Memory B cell (primary cell): Measurements from ENCODE around the gene VN1R5.
"Not testable (repeated sequence)": the region's sequence is repeated elsewhere in the genome, so short reads cannot be mapped to it uniquely, and the experiment has no call there.

ENCODE experiments used
- ATAC-seq: fragments of 150-1000 bp; cut with Tn5 transposase; 2 replicates; pipeline ENCODE4 v1.10.0; 2021; ENCODE audit warnings: low read depth, mild to moderate bottlenecking, moderate library complexity
- DNase-seq, 2 donors: peaks; one replicate each; pipeline ENCODE4 v3.0.0; 2022; ENCODE audit warnings: low spot score in 2 of 2
- H3K27ac Mint-ChIP-seq: one replicate; pipeline ENCODE4 v1.8.0; 2022; ENCODE audit warnings: mild to moderate bottlenecking, moderate library complexity, mixed read lengths
- H3K27me3 Mint-ChIP-seq: one replicate; pipeline ENCODE4 v1.8.0; 2022; ENCODE audit warnings: mixed read lengths
- H3K36me3 Mint-ChIP-seq: one replicate; pipeline ENCODE4 v1.8.0; 2022; ENCODE audit warnings: mild to moderate bottlenecking, mixed read lengths
- H3K4me1 Mint-ChIP-seq: one replicate; pipeline ENCODE4 v1.8.0; 2022; ENCODE audit warnings: mixed read lengths
- H3K4me3 Mint-ChIP-seq: one replicate; pipeline ENCODE4 v1.8.0; 2022; ENCODE audit warnings: mild to moderate bottlenecking, moderate library complexity, mixed read lengths
- H3K9me3 Mint-ChIP-seq: one replicate; pipeline ENCODE4 v1.8.0; 2022; ENCODE audit warnings: mixed read lengths

The VN1R5 gene

DNA sequence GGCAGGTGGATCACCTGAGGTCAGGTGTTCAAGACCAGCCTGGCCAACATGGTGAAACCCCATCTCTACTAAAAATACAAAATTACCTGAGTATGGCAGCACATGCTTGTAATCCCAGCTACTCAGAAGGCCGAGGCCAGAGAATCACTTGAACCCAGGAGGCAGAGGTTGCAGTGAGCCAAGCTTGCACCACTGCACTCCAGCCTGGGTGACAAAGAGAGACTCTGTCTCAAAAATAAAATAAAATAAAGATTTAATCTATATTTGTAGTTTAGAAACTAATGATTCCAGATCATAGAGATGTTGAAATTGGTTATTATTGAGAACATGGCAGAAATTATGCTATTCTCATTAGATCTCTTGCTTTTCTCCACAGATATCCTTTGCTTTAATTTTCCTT is at the start of gene VN1R5:
Gene VN1R5 (plus strand): TSS at position 301 of the 400 bp plus-strand sequence.
- not testable (repeated sequence) for H3K36me3 Mint-ChIP-seq, DNase-seq, H3K4me1 Mint-ChIP-seq, H3K4me3 Mint-ChIP-seq, ATAC-seq, H3K27me3 Mint-ChIP-seq, H3K27ac Mint-ChIP-seq, H3K9me3 Mint-ChIP-seq

DNA sequence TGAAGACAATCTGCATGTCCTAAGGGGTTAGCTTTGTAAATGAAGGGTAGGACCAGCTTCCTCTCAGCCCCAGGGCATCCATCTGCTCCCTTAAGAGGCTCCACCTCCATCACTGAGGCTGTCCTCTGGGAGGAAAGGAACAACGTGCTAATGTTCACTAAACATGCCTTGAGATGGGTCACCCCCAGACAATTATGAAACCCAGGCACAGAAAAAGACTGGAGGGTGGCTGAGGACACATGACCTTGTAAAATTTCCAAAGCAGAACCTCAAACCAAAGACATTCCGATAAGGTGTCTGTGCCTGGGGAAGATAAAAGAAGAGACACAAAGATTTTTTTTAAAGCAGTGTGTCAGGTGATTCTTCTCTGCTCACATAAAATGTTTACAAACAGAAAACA is 46.5 kb upstream of the VN1R5 start:
- H3K27me3 Mint-ChIP-seq = no peaks in the 10 kb centered on the region
- H3K4me1 Mint-ChIP-seq = peaks cover 47% of the 10 kb centered on the region
- DNase-seq (no peak), ATAC-seq (no peak)
- peak overlapping the region; percentile 92 for H3K27ac Mint-ChIP-seq
- H3K36me3 Mint-ChIP-seq = peaks cover 14% of the 10 kb centered on the region
- no peaks in the 10 kb centered on the region for H3K9me3 Mint-ChIP-seq
- H3K4me3 Mint-ChIP-seq = peak overlapping the region; percentile 96

DNA sequence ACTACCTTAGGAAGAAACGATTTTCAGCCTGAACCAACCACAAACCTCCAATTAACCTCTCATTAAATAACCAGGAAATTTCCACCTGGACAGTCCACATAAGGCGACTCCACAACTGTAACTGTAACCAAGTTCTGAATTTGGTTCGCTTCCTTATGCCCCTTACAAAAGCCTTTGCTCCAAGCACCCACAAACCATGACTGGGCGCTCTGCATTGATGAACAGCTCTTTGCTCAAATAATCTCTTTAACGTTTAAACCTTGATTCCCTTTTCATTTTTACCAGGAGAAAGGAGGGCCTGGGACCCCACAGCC is 45.9 kb upstream of the VN1R5 start:
- H3K27me3 Mint-ChIP-seq = no peaks in the 10 kb centered on the region
- peaks cover 47% of the 10 kb centered on the region for H3K4me1 Mint-ChIP-seq
- peaks cover 14% of the 10 kb centered on the region for H3K36me3 Mint-ChIP-seq
- peak overlapping the region; percentile 96 for H3K4me3 Mint-ChIP-seq
- no peaks in the 10 kb centered on the region for H3K9me3 Mint-ChIP-seq
- H3K27ac Mint-ChIP-seq = peak overlapping the region; percentile 92
- DNase-seq (no peak), ATAC-seq (no peak)

DNA sequence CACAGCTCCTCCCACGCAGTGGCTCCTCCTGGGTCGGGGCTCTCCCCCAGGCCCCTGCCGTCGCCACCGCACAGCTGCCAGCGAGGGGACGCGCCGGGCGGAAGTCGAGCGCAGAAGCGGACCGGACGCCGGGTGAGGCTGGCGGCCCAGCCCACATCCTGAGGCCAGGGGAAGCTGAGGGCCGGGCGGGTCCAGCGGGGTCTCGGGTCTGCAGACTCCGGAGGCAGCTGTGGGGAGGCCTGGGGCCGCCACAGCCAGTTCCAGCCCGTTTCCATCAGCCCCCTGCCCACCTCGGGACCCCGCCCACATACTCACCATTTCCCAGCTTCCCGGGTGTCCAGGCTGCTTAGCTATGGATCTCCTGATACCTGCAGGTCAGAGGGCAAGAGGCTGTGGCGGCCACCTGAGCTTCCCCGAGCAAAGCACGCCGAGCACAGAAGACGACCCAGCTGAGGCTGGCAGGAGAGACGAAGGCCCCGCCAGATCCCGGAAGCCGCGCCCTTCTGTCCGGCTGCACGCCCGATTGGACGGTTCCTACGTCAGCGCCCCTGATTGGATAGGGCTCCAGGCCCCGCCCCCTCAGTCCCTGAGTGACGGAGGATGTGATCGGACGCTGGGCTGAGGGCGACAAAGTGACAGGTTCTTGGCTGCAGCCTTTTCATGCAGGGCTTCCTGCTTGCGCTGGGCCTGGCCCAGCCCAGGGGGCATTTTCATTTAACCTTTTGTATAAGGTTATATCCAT is 45.3 kb upstream of the VN1R5 start:
- DNase-seq (peak; percentile 91 to 92), ATAC-seq (peak; percentile 97)
- Mint-ChIP-seq H3K4me1 (peaks cover 47% of the 10 kb centered on the region), H3K4me3 (peak overlapping the region; percentile 96), H3K27me3 (no peaks in the 10 kb centered on the region), H3K27ac (peak overlapping the region; percentile 92), H3K36me3 (peaks cover 14% of the 10 kb centered on the region), H3K9me3 (no peaks in the 10 kb centered on the region)

DNA sequence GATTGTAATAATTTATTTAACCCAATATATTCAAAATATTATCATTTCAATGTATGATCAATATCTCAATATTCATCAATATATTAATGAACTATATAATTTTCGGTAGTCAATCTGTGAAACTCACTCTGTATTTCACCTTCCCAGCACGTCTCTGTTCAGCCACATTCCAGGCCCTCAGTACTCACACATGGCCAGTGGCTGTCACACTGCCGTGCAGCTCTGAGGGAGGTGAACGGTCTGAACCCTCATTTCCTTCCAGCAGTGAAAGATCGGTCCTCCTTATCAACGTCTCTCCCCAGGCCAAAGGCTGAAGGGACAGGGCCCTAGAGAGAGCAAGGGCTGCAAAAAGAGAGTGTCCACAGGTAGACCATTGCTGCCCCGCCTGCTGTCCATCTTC is 44.5 kb upstream of the VN1R5 start:
- Mint-ChIP-seq H3K27ac (peak overlapping the region; percentile 87), H3K36me3 (peaks cover 10% of the 10 kb centered on the region), H3K9me3 (no peaks in the 10 kb centered on the region), H3K4me3 (peak overlapping the region; percentile 70), H3K4me1 (peaks cover 40% of the 10 kb centered on the region), H3K27me3 (no peaks in the 10 kb centered on the region)
- no peak for DNase-seq
- no peak for ATAC-seq

DNA sequence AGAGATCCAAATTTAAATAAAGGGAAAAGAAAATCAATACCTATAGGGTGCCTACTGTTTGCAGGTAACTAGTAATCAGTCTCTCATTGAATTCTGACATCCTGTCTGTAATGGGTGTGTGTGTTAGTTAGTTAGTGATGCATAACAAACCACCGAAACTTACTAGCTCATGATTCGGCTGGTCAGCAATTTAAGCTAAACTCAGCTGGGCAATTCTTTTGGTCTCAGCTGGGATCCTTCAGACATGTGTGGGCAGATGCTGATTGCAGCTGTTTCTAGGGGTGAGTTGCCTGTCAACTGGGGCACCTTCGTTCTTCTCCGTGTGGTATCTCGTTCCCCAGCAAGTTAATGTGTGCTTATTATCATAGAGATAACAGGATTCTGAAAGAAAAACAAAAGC is 43.9 kb upstream of the VN1R5 start:
- H3K4me3 Mint-ChIP-seq = peak overlapping the region; percentile 70
- H3K9me3 Mint-ChIP-seq = no peaks in the 10 kb centered on the region
- DNase-seq = no peak
- peak; percentile 6 for ATAC-seq
- H3K27ac Mint-ChIP-seq = peak overlapping the region; percentile 87
- no peaks in the 10 kb centered on the region for H3K27me3 Mint-ChIP-seq
- H3K4me1 Mint-ChIP-seq = peaks cover 38% of the 10 kb centered on the region
- peaks cover 8% of the 10 kb centered on the region for H3K36me3 Mint-ChIP-seq

DNA sequence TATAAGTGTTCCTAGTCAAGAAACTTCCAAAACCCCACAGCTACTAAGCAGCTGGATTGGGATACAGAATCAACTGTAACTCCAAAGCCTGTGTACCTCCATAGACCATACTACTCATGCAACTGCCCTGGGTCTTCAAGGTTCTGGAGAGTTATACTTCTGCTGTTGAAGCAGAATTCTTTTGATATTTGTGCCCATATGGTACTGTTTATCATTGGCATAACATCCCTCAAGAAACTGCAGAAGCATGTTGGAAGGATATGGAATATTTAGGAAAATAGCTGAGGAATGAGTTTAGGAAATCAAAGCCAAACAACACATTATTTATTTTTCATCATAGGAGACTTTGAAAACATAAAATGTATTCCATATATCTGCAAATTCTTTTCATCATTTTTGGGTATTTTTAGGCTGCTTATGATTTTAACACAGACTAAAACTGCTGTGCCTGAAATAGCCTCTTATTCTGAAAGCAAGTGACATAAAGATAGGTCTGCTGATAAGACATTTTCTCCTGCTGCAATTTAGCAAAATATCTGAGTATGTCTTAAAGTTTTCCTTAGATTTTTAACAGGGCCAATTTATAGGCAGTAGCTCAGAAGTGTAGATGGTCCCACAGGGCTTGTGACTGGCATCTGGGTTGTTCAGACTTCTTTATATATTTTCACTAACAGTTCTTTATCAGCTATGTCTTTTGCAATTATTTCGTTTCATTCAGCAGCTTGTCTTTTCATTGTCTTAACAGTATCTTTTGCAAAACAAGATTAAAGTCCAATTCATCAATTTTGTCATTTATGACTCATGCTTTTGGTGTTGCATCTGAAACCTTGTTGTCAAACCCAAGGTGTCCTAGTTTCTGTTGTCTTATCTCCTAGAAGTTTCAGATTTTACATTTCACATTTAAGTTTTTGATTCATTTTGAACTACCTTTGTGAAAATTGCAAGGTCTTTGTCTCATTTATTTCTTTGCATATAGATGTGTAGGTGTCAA is 43.0 kb upstream of the VN1R5 start:
- no peak for DNase-seq
- Mint-ChIP-seq H3K4me3 (no peak overlapping the region), H3K27me3 (peaks cover under 1% of the 10 kb centered on the region)

DNA sequence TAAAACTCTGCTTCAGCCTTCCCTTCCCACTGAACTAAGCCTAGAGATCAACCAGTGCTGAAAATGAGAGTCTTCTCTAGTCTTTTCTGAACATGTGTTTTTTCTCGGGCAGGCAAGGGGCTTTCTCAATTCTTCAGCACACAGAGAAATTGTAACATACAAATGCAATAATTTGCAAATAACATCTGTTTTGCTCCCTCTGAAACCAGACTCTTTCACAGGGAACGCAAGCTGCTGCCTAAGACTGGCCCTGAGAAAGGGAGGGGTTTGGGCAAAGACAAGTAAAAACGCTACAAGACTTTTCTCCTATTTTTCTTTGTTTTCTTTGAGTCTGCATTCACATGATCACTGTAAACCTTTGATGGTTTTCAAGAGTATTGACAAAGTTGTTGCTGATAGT is 39.6 kb upstream of the VN1R5 start:
- Mint-ChIP-seq H3K36me3 (no peaks in the 10 kb centered on the region), H3K9me3 (no peaks in the 10 kb centered on the region), H3K27ac (no peak overlapping the region)

More for the DNA sequence above, 43.0 kb upstream of the VN1R5 start:
- peaks cover 2% of the 10 kb centered on the region for H3K36me3 Mint-ChIP-seq
- H3K27ac Mint-ChIP-seq = peak overlapping the region; percentile 87
- no peaks in the 10 kb centered on the region for H3K9me3 Mint-ChIP-seq
- no peak for ATAC-seq
- peaks cover 30% of the 10 kb centered on the region for H3K4me1 Mint-ChIP-seq

DNA sequence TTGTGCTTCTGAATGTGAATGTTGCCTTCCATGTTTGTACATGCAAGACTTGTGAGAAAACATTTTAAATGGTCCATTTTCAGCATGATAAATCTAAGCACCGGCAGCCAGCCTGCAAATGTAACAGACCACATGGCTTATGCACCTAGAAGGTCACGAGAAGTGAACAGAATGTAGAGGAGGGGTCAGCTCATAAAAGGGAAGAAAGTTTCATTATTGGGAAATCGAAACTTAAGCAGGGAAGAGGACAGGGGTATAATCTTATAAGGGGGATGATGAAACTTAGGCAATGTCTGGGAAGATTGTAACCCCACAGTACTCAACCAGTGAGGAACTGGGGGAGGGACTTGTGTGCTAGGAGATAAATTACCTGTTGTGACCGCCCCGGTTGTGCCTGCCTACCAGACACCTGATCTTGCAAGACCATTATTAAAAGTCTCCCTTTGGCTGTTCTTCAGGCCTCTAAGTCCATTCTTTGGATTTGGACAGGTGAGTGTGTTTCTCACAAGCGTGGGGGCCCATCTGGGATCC is 37.7 kb upstream of the VN1R5 start:
- H3K36me3 Mint-ChIP-seq = peaks cover 3% of the 10 kb centered on the region
- no peak overlapping the region for H3K27ac Mint-ChIP-seq
- no peak for DNase-seq
- no peak overlapping the region for H3K4me3 Mint-ChIP-seq
- H3K9me3 Mint-ChIP-seq = no peaks in the 10 kb centered on the region
- H3K4me1 Mint-ChIP-seq = no peaks in the 10 kb centered on the region
- no peak for ATAC-seq
- H3K27me3 Mint-ChIP-seq = peaks cover 2% of the 10 kb centered on the region

More for the DNA sequence above, 39.6 kb upstream of the VN1R5 start:
- no peak overlapping the region for H3K4me3 Mint-ChIP-seq
- DNase-seq = no peak
- no peak for ATAC-seq
- peaks cover 2% of the 10 kb centered on the region for H3K27me3 Mint-ChIP-seq
- H3K4me1 Mint-ChIP-seq = peaks cover 13% of the 10 kb centered on the region

DNA sequence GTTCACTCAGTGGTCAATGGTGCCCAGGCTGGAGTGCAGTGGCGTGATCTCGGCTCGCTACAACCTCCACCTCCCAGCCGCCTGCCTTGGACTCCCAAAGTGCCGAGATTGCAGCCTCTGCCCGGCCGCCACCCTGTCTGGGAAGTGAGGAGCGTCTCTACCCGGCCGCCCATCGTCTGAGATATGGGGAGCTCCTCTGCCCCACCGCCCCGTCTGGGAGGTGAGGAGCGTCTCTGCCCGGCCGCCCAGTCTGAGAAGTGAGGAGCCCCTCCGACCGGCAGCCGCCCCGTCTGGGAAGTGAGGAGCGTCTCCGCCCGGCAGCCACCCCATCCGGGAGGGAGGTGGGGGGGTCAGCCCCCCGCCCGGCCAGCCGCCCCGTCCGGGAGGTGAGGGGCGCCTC is 35.6 kb upstream of the VN1R5 start:
- H3K9me3 Mint-ChIP-seq, H3K4me1 Mint-ChIP-seq, DNase-seq, ATAC-seq, H3K27ac Mint-ChIP-seq, H3K27me3 Mint-ChIP-seq, H3K4me3 Mint-ChIP-seq, H3K36me3 Mint-ChIP-seq: not testable (repeated sequence)

DNA sequence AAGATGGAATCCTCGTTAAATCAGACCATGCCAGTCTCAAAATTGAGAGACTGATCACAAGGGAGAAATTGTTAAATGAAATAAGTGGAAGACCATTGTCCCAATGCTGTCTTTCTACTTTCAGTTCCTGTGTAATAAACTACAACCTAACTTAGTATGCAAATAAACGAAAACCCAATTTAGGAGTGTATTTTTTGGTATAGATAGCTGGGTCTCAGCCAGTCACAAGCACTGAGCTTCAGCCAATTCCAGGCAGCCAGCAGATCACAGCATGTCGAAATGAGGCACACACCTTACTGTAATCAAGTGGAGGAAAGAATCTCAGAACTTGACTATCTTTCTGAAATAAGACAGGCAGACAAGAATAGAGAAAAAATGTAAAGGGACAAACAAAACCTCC is 33.0 kb upstream of the VN1R5 start:
- DNase-seq (no peak), ATAC-seq (no peak)
- Mint-ChIP-seq H3K27ac (no peak overlapping the region), H3K4me3 (no peak overlapping the region), H3K4me1 (no peaks in the 10 kb centered on the region), H3K9me3 (peaks cover 12% of the 10 kb centered on the region), H3K36me3 (peaks cover 12% of the 10 kb centered on the region), H3K27me3 (peaks cover 8% of the 10 kb centered on the region)

DNA sequence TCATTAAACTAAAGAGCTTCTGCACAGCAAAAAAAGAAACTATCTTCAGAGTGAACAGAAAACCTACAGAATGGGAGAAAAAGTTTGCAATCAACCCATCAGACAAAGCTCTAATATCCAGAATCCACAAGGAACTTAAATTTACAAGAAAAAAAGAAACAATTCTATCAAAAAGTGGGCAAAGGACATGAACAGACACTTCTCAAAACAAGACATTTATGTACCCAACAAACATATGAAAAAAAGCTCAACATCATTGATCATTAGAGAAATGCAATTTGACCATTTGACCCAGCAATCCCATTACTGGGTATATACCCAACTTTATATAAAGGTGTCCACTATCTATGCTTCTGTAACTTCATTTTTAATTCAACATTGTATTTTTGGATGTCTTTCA is 31.1 kb upstream of the VN1R5 start:
- no peak overlapping the region for H3K4me3 Mint-ChIP-seq
- DNase-seq (no peak), ATAC-seq (no peak)
- peaks cover 12% of the 10 kb centered on the region for H3K36me3 Mint-ChIP-seq
- H3K4me1 Mint-ChIP-seq = no peaks in the 10 kb centered on the region
- peaks cover 15% of the 10 kb centered on the region for H3K9me3 Mint-ChIP-seq
- H3K27ac Mint-ChIP-seq = no peak overlapping the region
- peaks cover 6% of the 10 kb centered on the region for H3K27me3 Mint-ChIP-seq

DNA sequence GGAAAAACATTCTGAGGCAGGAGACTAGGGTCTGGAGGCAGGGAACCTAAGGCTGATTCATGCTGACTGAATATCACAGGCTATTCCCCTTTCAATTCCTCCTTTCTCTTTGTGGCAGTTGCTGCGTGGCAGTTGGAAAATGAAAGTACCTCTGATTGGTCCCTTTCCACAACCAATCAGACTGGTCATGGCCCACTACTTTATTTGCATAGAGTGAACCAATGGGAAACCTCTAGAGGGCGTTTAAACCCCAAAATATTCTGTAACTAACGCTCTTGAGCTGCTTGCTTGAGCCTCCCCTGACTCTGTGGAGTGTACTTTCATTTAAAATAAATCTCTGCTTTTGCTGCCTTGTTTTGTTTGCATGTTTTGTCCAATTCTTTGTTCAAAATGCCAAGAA is 27.7 kb upstream of the VN1R5 start:
- Mint-ChIP-seq H3K36me3 (peaks cover 9% of the 10 kb centered on the region), H3K4me1 (no peaks in the 10 kb centered on the region), H3K27ac (no peak overlapping the region), H3K9me3 (peaks cover 15% of the 10 kb centered on the region), H3K4me3 (no peak overlapping the region), H3K27me3 (peaks cover 18% of the 10 kb centered on the region)
- no peak for ATAC-seq
- no peak for DNase-seq

DNA sequence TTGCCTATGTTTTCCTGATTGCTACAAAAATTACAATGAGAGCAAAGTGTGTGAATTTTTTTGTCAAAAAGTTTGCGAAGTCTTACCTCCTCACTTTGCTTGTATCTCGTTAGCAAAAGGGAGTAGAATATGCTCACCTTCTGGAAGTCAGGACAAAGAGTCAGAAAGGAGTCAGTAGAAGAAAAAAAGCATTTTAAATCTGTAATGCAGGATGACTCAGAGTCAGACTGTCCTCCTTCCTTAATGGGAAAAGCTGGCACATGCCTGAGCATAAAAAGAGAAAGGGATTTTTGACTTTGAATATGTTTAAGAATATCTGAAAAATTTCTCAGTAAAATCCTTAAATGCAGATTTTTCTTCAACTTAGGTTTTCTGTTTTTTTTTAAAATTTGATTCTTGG is 14.2 kb upstream of the VN1R5 start:
- peaks cover 2% of the 10 kb centered on the region for H3K36me3 Mint-ChIP-seq
- no peaks in the 10 kb centered on the region for H3K4me1 Mint-ChIP-seq
- H3K27me3 Mint-ChIP-seq = no peaks in the 10 kb centered on the region
- H3K9me3 Mint-ChIP-seq = peaks cover 8% of the 10 kb centered on the region
- no peak overlapping the region for H3K4me3 Mint-ChIP-seq
- DNase-seq (no peak), ATAC-seq (no peak)
- H3K27ac Mint-ChIP-seq = no peak overlapping the region
